KG1 (cell line): Measurements from ENCODE around the gene BCKDHB.
"Not testable (repeated sequence)": the region's sequence is repeated elsewhere in the genome, so short reads cannot be mapped to it uniquely, and the experiment has no call there.

Source experiments
- DNase-seq: peaks from one replicate; lab custom pipeline; 2025; lab: John Stamatoyannopoulos, UW

The BCKDHB gene

GRCh38 chr6:80209430-80209829 is 103.0 kb downstream of the BCKDHB start:
- DNase-seq = no peak

GRCh38 chr6:80210618-80211017 is 104.1 kb downstream of the BCKDHB start:
- DNase-seq = no peak

- no peak for DNase-seq
Measured at GRCh38 chr6:80211286-80211685, 104.8 kb downstream of the BCKDHB start.

- not testable (repeated sequence) for DNase-seq
Measured at GRCh38 chr6:80211890-80212289, 105.4 kb downstream of the BCKDHB start.

GRCh38 chr6:80214436-80215022 is 108.1 kb downstream of the BCKDHB start:
- no peak for DNase-seq

GRCh38 chr6:80215063-80215462 is 108.6 kb downstream of the BCKDHB start:
- no peak for DNase-seq

- no peak for DNase-seq
Measured at GRCh38 chr6:80217794-80218193, 111.3 kb downstream of the BCKDHB start.

- DNase-seq = no peak
Measured at GRCh38 chr6:80223743-80224212, 117.3 kb downstream of the BCKDHB start.

GRCh38 chr6:80226151-80226550 is 119.7 kb downstream of the BCKDHB start:
- no peak for DNase-seq

- no peak for DNase-seq
Measured at GRCh38 chr6:80226699-80227098, 120.2 kb downstream of the BCKDHB start.

- no peak for DNase-seq
Measured at GRCh38 chr6:80227545-80228105, 121.2 kb downstream of the BCKDHB start.

- no peak for DNase-seq
Measured at GRCh38 chr6:80233262-80233661, 126.8 kb downstream of the BCKDHB start.

GRCh38 chr6:80233958-80234357 is 127.5 kb downstream of the BCKDHB start:
- no peak for DNase-seq

GRCh38 chr6:80234401-80234800 is 127.9 kb downstream of the BCKDHB start:
- DNase-seq = no peak

GRCh38 chr6:80234908-80235307 is 128.4 kb downstream of the BCKDHB start:
- no peak for DNase-seq

- DNase-seq = no peak
Measured at GRCh38 chr6:80235647-80236046, 129.2 kb downstream of the BCKDHB start.

- not testable (repeated sequence) for DNase-seq
Measured at GRCh38 chr6:80238754-80239153, 132.3 kb downstream of the BCKDHB start.

GRCh38 chr6:80245043-80245442 is 138.6 kb downstream of the BCKDHB start:
- DNase-seq = no peak

GRCh38 chr6:80249897-80250296 is 143.4 kb downstream of the BCKDHB start:
- no peak for DNase-seq

GRCh38 chr6:80250391-80250997 is 144.0 kb downstream of the BCKDHB start:
- DNase-seq = no peak

GRCh38 chr6:80251321-80251720 is 144.8 kb downstream of the BCKDHB start:
- DNase-seq = no peak

- DNase-seq = no peak
Measured at GRCh38 chr6:80254716-80255115, 148.2 kb downstream of the BCKDHB start.

GRCh38 chr6:80256691-80257090 is 150.2 kb downstream of the BCKDHB start:
- no peak for DNase-seq

GRCh38 chr6:80259118-80259517 is 152.6 kb downstream of the BCKDHB start:
- DNase-seq = no peak
